Naive thymus-derived CD4-positive, alpha-beta T cell (primary cell): ENCODE data around the gene RGS2. TPM values are rescaled to one million over a fixed set of nuclear protein-coding genes. Genes with fewer than 3 reads are reported as not detected.

ENCODE experiments used
- ATAC-seq: fragments of 150-1000 bp; cut with Tn5 transposase; 2 replicates; pipeline ENCODE4 v1.10.0; 2021; ENCODE audit warnings: mild to moderate bottlenecking, moderate library complexity
- CTCF ChIA-PET: fragments of 350-600 bp; sonication (Branson Sonifier 250); formaldehyde crosslinking; loops from one replicate; lab custom pipeline; 2021; ENCODE audit warnings: antibody characterized with exemption; lab: Charles Lee
- POLR2A ChIA-PET: fragments of 350-600 bp; sonication (Branson Sonifier 250); formaldehyde crosslinking; loops from one replicate; lab custom pipeline; 2021; ENCODE audit warnings: antibody characterized with exemption, inconsistent platforms; lab: Charles Lee
- DNase-seq, 9 donors: peaks; one replicate each; pipeline versions ENCODE4 v3.0.0 to v3.0.0-alpha.2; 2020 to 2022; ENCODE audit warnings: mixed read lengths in 1 of 9
- H3K27ac ChIP-seq: one replicate; pipeline ENCODE4 v1.7.0; 2013; ENCODE audit warnings: mild to moderate bottlenecking, low read depth, low read length, moderate library complexity
- H3K27me3 ChIP-seq, 2 donors: one replicate each; pipeline ENCODE4 v1.7.0; 2013; ENCODE audit warnings: low read length in 2 of 2, mild to moderate bottlenecking in 2 of 2, moderate library complexity in 2 of 2; ENCODE audit not compliant: control insufficient read depth in 2 of 2, insufficient read depth in 2 of 2
- H3K36me3 ChIP-seq, 3 experiments: 1 replicate in 2 of 3; 2 replicates in 1 of 3; pipeline ENCODE4 v1.7.0; 2013; ENCODE audit warnings: low read length in 3 of 3, mild to moderate bottlenecking in 3 of 3, moderate library complexity in 1 of 3; ENCODE audit not compliant: insufficient read depth in 3 of 3, control insufficient read depth in 2 of 3
- H3K4me1 ChIP-seq, 2 donors: one replicate each; pipeline ENCODE4 v1.7.0; 2013; ENCODE audit warnings: low read length in 2 of 2, mild to moderate bottlenecking in 2 of 2, moderate library complexity in 1 of 2; ENCODE audit not compliant: control insufficient read depth in 2 of 2, insufficient read depth in 2 of 2
- H3K4me3 ChIP-seq: 2 replicates; pipeline ENCODE4 v1.7.0; 2013; ENCODE audit warnings: mild to moderate bottlenecking, low read length
- H3K9me3 ChIP-seq, 3 experiments: 1 replicate in 2 of 3; 2 replicates in 1 of 3; pipeline ENCODE4 v1.7.0; 2013; ENCODE audit warnings: low read length in 3 of 3; ENCODE audit not compliant: control insufficient read depth in 2 of 3
- H3K27ac Mint-ChIP-seq, 9 donors: one replicate each; pipeline ENCODE4 v1.8.0; 2020 to 2022; ENCODE audit warnings: mixed read lengths in 9 of 9, mild to moderate bottlenecking in 8 of 9, moderate library complexity in 5 of 9, inconsistent platforms in 2 of 9
- H3K27me3 Mint-ChIP-seq, 5 donors: one replicate each; pipeline ENCODE4 v1.8.0; 2021 to 2022; ENCODE audit warnings: mixed read lengths in 5 of 5, mild to moderate bottlenecking in 1 of 5
- H3K36me3 Mint-ChIP-seq, 5 donors: one replicate each; pipeline ENCODE4 v1.8.0; 2020 to 2022; ENCODE audit warnings: mixed read lengths in 5 of 5, mild to moderate bottlenecking in 3 of 5, inconsistent platforms in 1 of 5
- H3K4me1 Mint-ChIP-seq, 7 donors: one replicate each; pipeline ENCODE4 v1.8.0; 2020 to 2022; ENCODE audit warnings: mixed read lengths in 7 of 7, mild to moderate bottlenecking in 3 of 7, inconsistent platforms in 1 of 7
- H3K4me3 Mint-ChIP-seq, 10 donors: one replicate each; pipeline ENCODE4 v1.8.0; 2020 to 2022; ENCODE audit warnings: mild to moderate bottlenecking in 10 of 10, mixed read lengths in 10 of 10, moderate library complexity in 6 of 10, inconsistent platforms in 2 of 10
- H3K9me3 Mint-ChIP-seq, 11 donors: one replicate each; pipeline ENCODE4 v1.8.0; 2020 to 2022; ENCODE audit warnings: mixed read lengths in 11 of 11, mild to moderate bottlenecking in 4 of 11, inconsistent platforms in 1 of 11, moderate library complexity in 1 of 11
- intact Hi-C, 2 donors: fragments of 100-400 bp; cut with micrococcal nuclease; formaldehyde crosslinking; loops; one replicate each; pipeline ENCODE4 v1.15.1; 2023
- polyA plus RNA-seq, 2 donors: library from polyadenylated mRNA; unstranded; fragments of 300-500 nt; fragmentation: Illumina TruSeq; gene quantifications; one replicate each; pipeline ENCODE4 v1.2.3, GENCODE V29; 2021
- total RNA-seq, 6 experiments: library from RNA in 5 of 6; stranded (reverse) in 5 of 6; gene quantifications; 1 replicate in 5 of 6; 2 replicates in 1 of 6; pipeline ENCODE4 v1.2.3 and lab custom pipeline; 2021 to 2026

The RGS2 gene
- total and polyA plus RNA-seq, 7 experiments from 2014 or later, result 3.5 to 317 (median 14.3) TPM

DNA sequence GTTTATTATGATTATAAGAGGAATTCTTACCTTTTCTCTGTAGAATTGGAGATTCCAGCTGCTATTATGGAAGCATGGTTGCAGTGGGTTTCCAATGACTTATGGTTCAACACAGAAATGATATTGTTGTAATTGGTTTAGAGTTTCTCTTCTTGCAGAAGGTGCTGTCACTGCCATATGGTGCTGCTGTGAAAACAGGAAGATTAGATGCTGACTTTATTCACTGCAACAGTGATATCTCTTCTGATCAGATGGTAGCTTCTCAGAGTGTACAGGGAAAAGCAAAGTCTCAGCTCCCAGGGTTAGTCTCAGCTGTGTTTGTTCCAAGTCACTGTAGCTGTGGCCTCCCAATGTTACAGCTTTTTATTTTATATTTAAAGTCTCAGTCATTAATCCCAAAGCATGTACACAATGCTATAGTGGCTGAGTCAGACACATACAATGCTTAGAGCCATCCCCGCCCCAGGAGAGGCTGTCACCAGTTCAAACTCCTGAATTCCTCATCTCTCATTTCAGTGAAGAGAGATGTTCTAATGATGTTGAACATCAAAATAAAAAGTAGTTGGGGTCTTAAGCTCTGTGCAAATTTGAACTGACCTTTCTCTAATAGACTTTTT is 42.7 kb upstream of the RGS2 start:
- H3K4me1 Mint-ChIP-seq, result peaks cover 0 to 2% (median 0%) of the 10 kb centered on the region in 7 donors

DNA sequence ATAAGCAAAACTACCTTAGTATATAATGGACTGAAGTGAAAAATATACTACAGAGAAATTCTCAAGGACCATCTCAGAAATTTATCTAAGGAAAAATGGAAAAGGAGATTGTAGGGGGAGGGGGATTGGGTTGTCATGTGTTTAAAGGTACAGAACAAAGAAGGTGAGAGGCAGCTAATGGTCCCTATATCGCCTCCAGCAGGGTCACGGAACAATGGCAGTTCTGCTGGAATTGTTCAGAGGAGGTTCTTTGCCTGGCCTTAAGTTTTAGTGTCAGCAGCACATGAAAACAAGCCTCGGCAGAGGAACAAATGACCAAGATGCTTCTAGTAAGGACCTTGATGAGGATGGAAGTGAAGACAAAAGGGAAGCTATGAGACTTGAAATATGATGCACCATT is 42.0 kb upstream of the RGS2 start:
- no peaks in the 10 kb centered on the region for H3K9me3 ChIP-seq
- no peaks in the 10 kb centered on the region for H3K4me1 ChIP-seq
- ChIA-PET CTCF (no interaction called here), POLR2A (no interaction called here)
- no peak overlapping the region for H3K4me3 ChIP-seq
- H3K36me3 Mint-ChIP-seq, result no peaks in the 10 kb centered on the region
- intact Hi-C loops, result no loop called here
- no peak overlapping the region for H3K27ac Mint-ChIP-seq
- H3K4me1 Mint-ChIP-seq, result peaks cover 0 to 2% (median 0%) of the 10 kb centered on the region in 7 donors
- H3K27me3 ChIP-seq, result no peaks in the 10 kb centered on the region
- H3K9me3 Mint-ChIP-seq, result no peaks in the 10 kb centered on the region
- ATAC-seq (no peak), DNase-seq (no peak)
- no peak overlapping the region for H3K4me3 Mint-ChIP-seq
- H3K36me3 ChIP-seq, result no peaks in the 10 kb centered on the region
- H3K27ac ChIP-seq, result no peak overlapping the region
- peaks cover 9 to 33% (median 26%) of the 10 kb centered on the region in 5 donors for H3K27me3 Mint-ChIP-seq

More for the DNA sequence above, 42.7 kb upstream of the RGS2 start:
- no peak for ATAC-seq
- Mint-ChIP-seq H3K36me3 (no peaks in the 10 kb centered on the region), H3K27me3 (peaks cover 9 to 36% (median 27%) of the 10 kb centered on the region in 5 donors), H3K4me3 (no peak overlapping the region), H3K9me3 (no peaks in the 10 kb centered on the region), H3K27ac (no peak overlapping the region)
- no peak overlapping the region for H3K4me3 ChIP-seq
- CTCF ChIA-PET, result no interaction called here
- no peak for DNase-seq
- POLR2A ChIA-PET, result no interaction called here
- H3K27me3 ChIP-seq, result no peaks in the 10 kb centered on the region
- H3K36me3 ChIP-seq, result no peaks in the 10 kb centered on the region
- no peak overlapping the region for H3K27ac ChIP-seq
- no peaks in the 10 kb centered on the region for H3K9me3 ChIP-seq
- intact Hi-C loops, result no loop called here
- H3K4me1 ChIP-seq, result no peaks in the 10 kb centered on the region

DNA sequence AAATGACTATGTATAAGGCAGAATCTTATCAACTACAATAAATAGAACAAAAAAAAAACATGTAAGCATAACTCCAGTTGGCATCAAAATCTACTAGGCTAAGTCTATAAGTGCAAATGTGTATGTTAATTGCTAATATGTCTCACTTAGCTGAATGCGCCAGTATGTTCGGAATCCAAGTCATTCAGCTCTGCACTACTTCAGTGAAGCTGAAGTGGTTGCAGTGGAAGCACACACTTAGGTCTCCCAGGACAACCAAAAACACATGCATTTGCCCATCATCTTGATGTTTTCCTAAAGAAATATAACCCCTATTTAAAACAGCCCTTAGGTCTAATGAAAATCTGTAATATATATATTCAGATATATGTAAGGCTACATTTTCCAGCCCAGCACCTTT is 41.0 kb upstream of the RGS2 start:
- POLR2A ChIA-PET, result no interaction called here
- no peak for DNase-seq
- Histone ChIP-seq H3K27ac (no peak overlapping the region), H3K4me3 (no peak overlapping the region), H3K4me1 (no peaks in the 10 kb centered on the region), H3K36me3 (no peaks in the 10 kb centered on the region), H3K27me3 (no peaks in the 10 kb centered on the region), H3K9me3 (no peaks in the 10 kb centered on the region)
- Mint-ChIP-seq H3K36me3 (no peaks in the 10 kb centered on the region), H3K4me3 (no peak overlapping the region), H3K9me3 (no peaks in the 10 kb centered on the region), H3K27ac (no peak overlapping the region), H3K4me1 (no peaks in the 10 kb centered on the region), H3K27me3 (peaks cover 9 to 26% (median 20%) of the 10 kb centered on the region in 5 donors)
- ATAC-seq, result no peak
- intact Hi-C loops, result no loop called here
- CTCF ChIA-PET, result no interaction called here

DNA sequence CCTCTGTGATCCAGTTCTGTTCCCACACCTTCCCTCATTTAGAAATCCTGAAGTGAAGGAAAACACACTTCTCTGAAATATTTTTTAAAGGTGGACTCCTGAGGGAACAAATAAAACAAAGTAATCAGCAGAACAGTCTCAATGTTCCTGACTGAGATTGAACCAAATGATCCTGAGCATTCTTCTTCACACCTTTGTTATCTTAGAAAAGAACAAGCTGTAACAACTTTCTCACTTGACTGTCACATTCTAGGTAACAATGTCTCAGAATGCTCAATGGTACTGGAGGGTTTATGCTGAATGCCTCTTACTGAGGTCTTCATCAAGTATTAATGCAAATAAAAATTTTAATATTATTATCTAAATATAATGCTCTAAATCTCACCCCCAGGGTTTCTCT is 40.4 kb upstream of the RGS2 start:
- intact Hi-C loops, result no loop called here
- CTCF ChIA-PET, result no interaction called here
- no peaks in the 10 kb centered on the region for H3K4me1 Mint-ChIP-seq

DNA sequence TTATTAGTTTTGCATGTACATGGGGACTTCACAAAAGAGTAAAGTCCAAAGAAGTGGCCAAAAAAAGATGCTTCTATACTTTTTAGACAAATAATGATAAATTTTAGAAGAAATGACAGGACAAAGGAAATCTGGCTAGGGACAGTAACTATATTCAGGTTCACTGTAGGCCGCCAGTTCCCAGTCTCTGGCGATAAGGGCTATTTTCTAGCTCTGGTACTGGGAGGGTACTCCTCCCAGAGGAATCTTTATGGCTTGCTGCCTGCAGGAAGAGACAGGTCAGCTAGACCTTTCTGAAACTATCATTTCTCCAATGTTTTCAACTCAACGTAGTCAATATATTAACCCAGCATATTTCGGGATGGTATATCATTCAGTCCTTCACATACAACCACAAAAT is 37.5 kb upstream of the RGS2 start:
- Histone ChIP-seq H3K4me3 (no peak overlapping the region), H3K27ac (no peak overlapping the region), H3K9me3 (no peaks in the 10 kb centered on the region), H3K36me3 (no peaks in the 10 kb centered on the region), H3K4me1 (no peaks in the 10 kb centered on the region), H3K27me3 (no peaks in the 10 kb centered on the region)
- Mint-ChIP-seq H3K9me3 (no peaks in the 10 kb centered on the region), H3K4me3 (no peak overlapping the region), H3K36me3 (no peaks in the 10 kb centered on the region), H3K4me1 (no peaks in the 10 kb centered on the region), H3K27ac (no peak overlapping the region), H3K27me3 (peaks cover 11 to 23% (median 20%) of the 10 kb centered on the region in 5 donors)
- no peak for ATAC-seq
- ChIA-PET CTCF (no interaction called here), POLR2A (no interaction called here)
- DNase-seq, result no peak
- intact Hi-C loops, result no loop called here

More for the DNA sequence above, 40.4 kb upstream of the RGS2 start:
- Histone ChIP-seq H3K36me3 (no peaks in the 10 kb centered on the region), H3K4me3 (no peak overlapping the region), H3K9me3 (no peaks in the 10 kb centered on the region), H3K27me3 (no peaks in the 10 kb centered on the region), H3K27ac (no peak overlapping the region), H3K4me1 (no peaks in the 10 kb centered on the region)
- no peak for DNase-seq
- Mint-ChIP-seq H3K36me3 (no peaks in the 10 kb centered on the region), H3K27ac (no peak overlapping the region), H3K9me3 (no peaks in the 10 kb centered on the region), H3K4me3 (no peak overlapping the region), H3K27me3 (peaks cover 9 to 23% (median 20%) of the 10 kb centered on the region in 5 donors)
- POLR2A ChIA-PET, result no interaction called here
- no peak for ATAC-seq

DNA sequence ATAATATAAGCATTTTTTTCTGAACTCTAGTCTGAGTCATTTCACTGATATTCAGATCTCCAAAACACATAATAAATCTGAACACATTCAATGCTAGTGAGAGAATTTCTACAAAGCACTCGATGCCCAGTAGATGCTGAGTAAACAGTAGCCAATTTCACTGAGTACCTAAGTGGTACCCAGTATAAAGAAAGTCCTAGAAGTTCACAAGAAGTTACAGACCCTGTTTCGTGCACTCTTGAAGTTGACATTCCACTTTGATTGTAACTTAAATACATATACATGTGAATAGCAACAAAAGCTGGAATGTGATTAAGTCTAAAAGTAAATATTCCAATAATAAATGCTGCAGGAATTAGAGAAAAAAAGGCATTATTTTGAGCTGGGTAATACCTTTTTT is 33.2 kb upstream of the RGS2 start:
- Mint-ChIP-seq H3K27me3 (peaks cover 0 to 8% (median 0%) of the 10 kb centered on the region in 5 donors), H3K4me1 (no peaks in the 10 kb centered on the region), H3K9me3 (peaks cover 0 to 5% (median 0%) of the 10 kb centered on the region in 11 donors), H3K4me3 (no peak overlapping the region), H3K36me3 (no peaks in the 10 kb centered on the region), H3K27ac (no peak overlapping the region)
- ChIA-PET CTCF (no interaction called here), POLR2A (interaction anchor here (0.6 kb wide), 1 partner anchor 11 kb away, joined by 3 read pairs; no protein-coding TSS in a partner anchor)
- Histone ChIP-seq H3K9me3 (no peaks in the 10 kb centered on the region), H3K27ac (no peak overlapping the region), H3K36me3 (no peaks in the 10 kb centered on the region), H3K4me1 (no peaks in the 10 kb centered on the region), H3K4me3 (no peak overlapping the region), H3K27me3 (no peaks in the 10 kb centered on the region)
- intact Hi-C loops, result no loop called here
- DNase-seq (no peak), ATAC-seq (no peak)

DNA sequence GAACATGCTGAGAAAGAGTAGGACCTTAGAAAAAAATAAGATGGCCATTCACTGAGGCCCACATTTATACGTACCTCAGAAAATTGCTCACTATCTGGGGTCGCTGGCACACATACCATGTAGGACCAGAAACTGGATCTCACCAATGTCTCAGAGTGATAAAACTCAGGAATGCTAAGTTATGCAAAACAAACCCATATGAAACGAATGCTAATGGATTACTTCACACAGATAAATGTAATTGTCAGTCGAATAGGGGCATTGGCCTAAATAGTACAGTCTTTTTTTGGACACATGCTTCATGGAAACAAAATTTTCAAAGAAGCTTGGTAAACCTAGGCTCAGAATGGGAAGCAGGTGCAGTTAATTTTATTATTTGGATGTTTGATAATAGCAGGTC is 32.6 kb upstream of the RGS2 start:
- H3K27me3 Mint-ChIP-seq, result peaks cover 0 to 12% (median 0%) of the 10 kb centered on the region in 5 donors
- Histone ChIP-seq H3K27ac (no peak overlapping the region), H3K36me3 (no peaks in the 10 kb centered on the region), H3K4me1 (no peaks in the 10 kb centered on the region), H3K4me3 (no peak overlapping the region), H3K27me3 (no peaks in the 10 kb centered on the region), H3K9me3 (no peaks in the 10 kb centered on the region)
- ATAC-seq (no peak), DNase-seq (no peak)
- H3K36me3 Mint-ChIP-seq, result no peaks in the 10 kb centered on the region
- no peak overlapping the region for H3K4me3 Mint-ChIP-seq
- H3K27ac Mint-ChIP-seq, result no peak overlapping the region
- intact Hi-C loops, result no loop called here
- ChIA-PET CTCF (no interaction called here), POLR2A (interaction anchor here (0.6 kb wide), 1 partner anchor 11 kb away, joined by 3 read pairs; no protein-coding TSS in a partner anchor)
- H3K4me1 Mint-ChIP-seq, result no peaks in the 10 kb centered on the region
- peaks cover 0 to 5% (median 0%) of the 10 kb centered on the region in 11 donors for H3K9me3 Mint-ChIP-seq
